WI38 (cell line): ENCODE results near the gene THSD7B.

Experiments used
- H3K4me3 ChIP-seq: 2 replicates; pipeline ENCODE4 v1.5.1; 2011; ENCODE audit warnings: low read depth, mild to moderate bottlenecking, control low read depth, low read length
- TF ChIP-seq, protein P1 (sequence below): IDR thresholded peaks from 2 replicates; pipeline ENCODE4 v1.5.1; 2012; ENCODE audit warnings: low read depth, mild to moderate bottlenecking, control low read depth, low read length

Gene THSD7B

GRCh38 chr2:137700681-137701080, 935.3 kb downstream of the THSD7B start:
- TF ChIP-seq, protein P1, sequence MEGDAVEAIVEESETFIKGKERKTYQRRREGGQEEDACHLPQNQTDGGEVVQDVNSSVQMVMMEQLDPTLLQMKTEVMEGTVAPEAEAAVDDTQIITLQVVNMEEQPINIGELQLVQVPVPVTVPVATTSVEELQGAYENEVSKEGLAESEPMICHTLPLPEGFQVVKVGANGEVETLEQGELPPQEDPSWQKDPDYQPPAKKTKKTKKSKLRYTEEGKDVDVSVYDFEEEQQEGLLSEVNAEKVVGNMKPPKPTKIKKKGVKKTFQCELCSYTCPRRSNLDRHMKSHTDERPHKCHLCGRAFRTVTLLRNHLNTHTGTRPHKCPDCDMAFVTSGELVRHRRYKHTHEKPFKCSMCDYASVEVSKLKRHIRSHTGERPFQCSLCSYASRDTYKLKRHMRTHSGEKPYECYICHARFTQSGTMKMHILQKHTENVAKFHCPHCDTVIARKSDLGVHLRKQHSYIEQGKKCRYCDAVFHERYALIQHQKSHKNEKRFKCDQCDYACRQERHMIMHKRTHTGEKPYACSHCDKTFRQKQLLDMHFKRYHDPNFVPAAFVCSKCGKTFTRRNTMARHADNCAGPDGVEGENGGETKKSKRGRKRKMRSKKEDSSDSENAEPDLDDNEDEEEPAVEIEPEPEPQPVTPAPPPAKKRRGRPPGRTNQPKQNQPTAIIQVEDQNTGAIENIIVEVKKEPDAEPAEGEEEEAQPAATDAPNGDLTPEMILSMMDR, result no peak
- H3K4me3 ChIP-seq, result no peak overlapping the region

GRCh38 chr2:137705296-137705695, 940.0 kb downstream of the THSD7B start:
- TF ChIP-seq, protein P1, result no peak
- no peak overlapping the region for H3K4me3 ChIP-seq

DNA sequence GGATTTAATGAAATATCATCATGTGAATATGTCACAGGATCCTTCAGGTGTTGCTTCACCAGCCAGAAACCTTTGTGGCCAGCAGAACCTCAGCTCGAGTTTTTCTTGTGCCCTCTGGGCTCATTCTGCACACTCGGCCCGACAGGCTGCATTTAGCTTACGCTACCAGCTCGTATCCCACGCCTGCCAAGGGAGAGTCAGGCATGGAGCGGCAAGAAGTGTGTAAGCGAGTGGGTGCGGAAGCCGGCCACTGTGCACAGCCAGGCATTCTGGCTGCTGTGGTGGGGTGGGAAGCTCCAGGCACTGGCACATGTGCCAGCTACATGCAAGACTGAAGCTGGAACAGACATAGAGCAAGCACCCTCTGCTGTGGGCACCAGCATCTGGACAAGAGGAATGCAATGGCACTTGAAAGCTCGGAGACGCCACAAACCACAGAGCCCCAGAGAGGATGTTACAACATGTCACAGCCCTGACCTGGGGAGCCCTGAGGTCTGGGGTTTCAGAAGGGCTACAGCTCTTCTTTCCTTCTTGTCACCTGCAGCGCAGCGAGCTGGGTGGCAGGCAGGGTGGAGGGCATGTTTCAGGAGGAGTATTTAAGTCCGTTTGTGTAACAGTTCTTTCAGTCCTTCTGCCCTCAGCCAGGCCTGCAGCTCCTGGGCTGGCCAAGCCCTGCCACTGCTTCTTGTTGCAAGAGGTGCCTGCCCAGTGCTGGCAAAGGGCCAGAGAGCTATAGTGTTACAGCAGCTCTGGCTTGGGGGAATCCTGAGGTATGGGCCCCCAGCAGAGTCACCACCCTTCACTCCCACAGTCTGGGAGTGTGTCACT, 941.7 kb downstream of the THSD7B start:
- no peak overlapping the region for H3K4me3 ChIP-seq
- TF ChIP-seq, protein P1, result no peak

DNA sequence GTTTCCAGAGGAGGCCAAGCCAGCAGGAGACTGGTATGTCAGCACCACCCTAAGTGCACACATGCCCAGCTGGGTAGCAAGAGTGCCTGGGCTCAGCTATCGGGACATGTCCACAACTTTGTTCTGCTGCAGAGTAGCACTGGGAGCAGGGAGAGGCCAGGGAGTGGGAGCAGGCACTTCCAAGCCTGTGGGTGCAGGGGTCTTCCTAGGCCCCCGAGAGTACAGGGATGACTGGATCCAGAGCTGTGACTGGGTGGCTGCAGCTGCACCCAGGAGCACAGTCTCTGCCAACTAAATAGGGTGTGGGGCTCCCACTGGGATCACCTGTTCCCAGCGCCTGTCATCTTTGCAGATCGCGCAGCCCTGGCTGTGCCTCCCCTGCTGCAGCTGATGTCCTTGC, 943.0 kb downstream of the THSD7B start:
- H3K4me3 ChIP-seq, result no peak overlapping the region
- TF ChIP-seq, protein P1, result no peak

DNA sequence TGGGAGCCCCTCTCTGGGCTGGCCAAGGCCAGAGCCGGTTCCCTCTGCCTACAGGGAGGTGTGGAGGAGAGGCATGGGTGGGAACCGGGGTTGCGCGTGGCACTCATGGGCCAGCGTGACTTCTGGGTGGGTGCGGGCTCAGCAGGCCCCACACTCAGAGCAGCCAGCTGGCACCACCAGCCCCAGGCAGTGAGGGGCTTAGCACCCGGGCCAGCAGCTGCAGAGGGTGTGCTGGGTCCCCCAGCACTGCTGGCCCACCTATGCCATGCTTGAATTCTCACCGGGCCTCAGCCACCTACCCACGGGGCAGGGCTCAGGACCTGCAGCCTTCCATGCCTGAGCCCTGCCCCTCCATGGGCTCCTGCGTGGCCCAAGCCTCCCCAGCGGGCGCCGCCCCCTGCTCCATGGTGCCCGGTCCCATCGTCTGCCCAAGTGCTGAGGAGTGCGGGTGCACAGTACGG, 950.4 kb downstream of the THSD7B start:
- no peak overlapping the region for H3K4me3 ChIP-seq
- TF ChIP-seq, protein P1, result no peak

GRCh38 chr2:137718786-137719185, 953.4 kb downstream of the THSD7B start:
- no peak overlapping the region for H3K4me3 ChIP-seq
- TF ChIP-seq, protein P1, result no peak

DNA sequence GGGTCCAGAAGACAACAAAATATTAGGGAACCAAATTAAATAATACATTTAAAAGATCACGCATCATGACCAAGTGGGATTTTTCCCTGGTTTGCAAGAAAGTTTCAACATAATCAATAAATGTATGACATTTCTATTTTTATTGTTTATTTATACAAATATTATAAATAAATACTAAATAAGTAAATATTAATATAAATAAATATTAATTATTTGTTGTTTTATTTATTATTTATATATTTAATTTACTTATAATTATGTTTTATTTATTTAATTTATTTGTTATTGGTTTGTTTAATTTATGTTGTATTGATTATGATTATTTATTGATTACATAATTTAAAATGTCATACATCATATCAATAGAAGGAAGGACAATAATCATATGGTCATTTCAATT, 956.4 kb downstream of the THSD7B start:
- no peak overlapping the region for H3K4me3 ChIP-seq
- TF ChIP-seq, protein P1, result no peak
